IMR-90 (cell line): ENCODE results near the gene DEPDC5. TPM values are rescaled to one million over a fixed set of nuclear protein-coding genes. Genes with fewer than 3 reads are reported as not detected.

Experiments
- ATAC-seq: fragments of 200-7000 bp; cut with Tn5 transposase; 2 replicates; pipeline ENCODE4 v1.9.1; 2020; ENCODE audit warnings: low read depth, mild to moderate bottlenecking, moderate library complexity
- BruUV-seq: library from RNA; stranded (reverse); fragments of 400-500 nt; replicated peaks from 2 replicates; lab custom pipeline; 2021; lab: Mats Ljungman, UMichigan
- CTCF ChIA-PET: fragments of 300-600 bp; formaldehyde crosslinking; extraction: SDS; loops from one replicate; lab custom pipeline; 2021; ENCODE audit warnings: antibody characterized with exemption; lab: Yijun Ruan, JAX
- POLR2A ChIA-PET: fragments of 300-600 bp; sonication (Branson Sonifier 250); formaldehyde crosslinking; loops from one replicate; lab custom pipeline; 2022; ENCODE audit warnings: antibody characterized with exemption; ENCODE audit not compliant: unreplicated experiment; lab: Charles Lee
- DNase-seq: peaks from one replicate; pipeline ENCODE4 v3.0.0; 2013
- H2AFZ ChIP-seq: replicated peaks from 2 replicates; pipeline ENCODE3; 2013; ENCODE audit warnings: low read length, mild to moderate bottlenecking; ENCODE audit not compliant: poor library complexity
- H2AK5ac ChIP-seq: 2 replicates; pipeline ENCODE4 v1.6.1; 2013; ENCODE audit warnings: low read depth, low read length, inconsistent platforms
- H2AK9ac ChIP-seq: replicated peaks from 2 replicates; pipeline ENCODE3; 2013; ENCODE audit warnings: mild to moderate bottlenecking, low read depth, low read length, moderate library complexity; ENCODE audit not compliant: poor library complexity
- H2BK120ac ChIP-seq: 2 replicates; pipeline ENCODE4 v1.6.1; 2013; ENCODE audit warnings: low read depth, low read length, inconsistent platforms
- H2BK15ac ChIP-seq: 3 replicates; pipeline ENCODE4 v1.6.1; 2013; ENCODE audit warnings: low read depth, low read length, inconsistent platforms
- H2BK20ac ChIP-seq: 2 replicates; pipeline ENCODE4 v1.6.1; 2013; ENCODE audit warnings: low read depth, mild to moderate bottlenecking, inconsistent platforms, low read length, moderate library complexity
- H2BK5ac ChIP-seq: 2 replicates; pipeline ENCODE4 v1.6.1; 2013; ENCODE audit warnings: mild to moderate bottlenecking, low read depth, low read length, inconsistent platforms; ENCODE audit not compliant: poor library complexity, severe bottlenecking
- H3K14ac ChIP-seq: replicated peaks from 2 replicates; pipeline ENCODE4 v1.6.1; 2013; ENCODE audit warnings: low read depth, low read length, inconsistent platforms
- H3K18ac ChIP-seq: 2 replicates; pipeline ENCODE4 v1.6.1; 2013; ENCODE audit warnings: low read depth, low read length, control low read depth
- H3K23ac ChIP-seq: 2 replicates; pipeline ENCODE4 v1.6.1; 2013; ENCODE audit warnings: low read depth, low read length, inconsistent platforms
- H3K27ac ChIP-seq: 2 replicates; pipeline ENCODE4 v1.5.1; 2013; ENCODE audit warnings: mild to moderate bottlenecking, control low read depth, low read length; ENCODE audit not compliant: insufficient read depth
- H3K27me3 ChIP-seq: 2 replicates; pipeline ENCODE4 v1.6.1; 2013; ENCODE audit warnings: low read length; ENCODE audit not compliant: control insufficient read depth, insufficient read depth
- H3K36me3 ChIP-seq: 2 replicates; pipeline ENCODE4 v1.6.1; 2013; ENCODE audit warnings: low read length, mixed read lengths; ENCODE audit not compliant: control insufficient read depth, insufficient read depth
- H3K4ac ChIP-seq: 2 replicates; pipeline ENCODE4 v1.6.1; 2013; ENCODE audit warnings: low read depth, low read length, inconsistent platforms
- H3K4me1 ChIP-seq: 2 replicates; pipeline ENCODE4 v1.6.1; 2013; ENCODE audit warnings: low read length, mixed read lengths; ENCODE audit not compliant: control insufficient read depth, insufficient read depth
- H3K4me2 ChIP-seq: 2 replicates; pipeline ENCODE4 v1.6.1; 2013; ENCODE audit warnings: low read depth, mild to moderate bottlenecking, control low read depth, low read length, moderate library complexity
- H3K4me3 ChIP-seq: 2 replicates; pipeline ENCODE4 v1.5.1; 2013; ENCODE audit warnings: low read depth, mild to moderate bottlenecking, control low read depth, low read length, moderate library complexity; ENCODE audit not compliant: insufficient read depth
- H3K56ac ChIP-seq: 2 replicates; pipeline ENCODE4 v1.6.1; 2013; ENCODE audit warnings: low read length, inconsistent platforms; ENCODE audit not compliant: insufficient read depth; ENCODE audit errors: extremely low read depth
- H3K79me1 ChIP-seq, 2 experiments: 2 replicates each; pipeline ENCODE4 v1.6.1; 2013; ENCODE audit warnings: low read length in 2 of 2, inconsistent platforms in 1 of 2, low read depth in 1 of 2
- H3K9ac ChIP-seq: 2 replicates; pipeline ENCODE4 v1.6.1; 2013; ENCODE audit warnings: low read depth, low read length, control low read depth
- H3K9me1 ChIP-seq: 2 replicates; pipeline ENCODE4 v1.6.1; 2013; ENCODE audit warnings: low read length, inconsistent platforms; ENCODE audit not compliant: insufficient read depth
- H3K9me3 ChIP-seq: 2 replicates; pipeline ENCODE4 v1.6.1; 2013; ENCODE audit warnings: low read length; ENCODE audit not compliant: control insufficient read depth, insufficient read depth
- H4K20me1 ChIP-seq: 2 replicates; pipeline ENCODE4 v1.6.1; 2013; ENCODE audit warnings: low read length, inconsistent platforms; ENCODE audit not compliant: insufficient read depth
- H4K5ac ChIP-seq: 2 replicates; pipeline ENCODE4 v1.6.1; 2013; ENCODE audit warnings: mild to moderate bottlenecking, low read depth, low read length, control low read depth
- H4K8ac ChIP-seq, 2 experiments: 2 replicates each; pipeline ENCODE4 v1.6.1; 2013; ENCODE audit warnings: low read depth in 2 of 2, low read length in 2 of 2, control low read depth in 1 of 2, inconsistent platforms in 1 of 2
- H4K91ac ChIP-seq: 2 replicates; pipeline ENCODE4 v1.6.1; 2013; ENCODE audit warnings: low read depth, low read length, inconsistent platforms; ENCODE audit not compliant: insufficient read depth
- CEBPB ChIP-seq: IDR thresholded peaks from 2 replicates; pipeline ENCODE4 v1.6.1; 2012; ENCODE audit warnings: low read depth, low read length, improper control_type of control experiment
- CTCF ChIP-seq: conservative IDR thresholded peaks from 2 replicates; pipeline ENCODE4 v1.5.1; 2012; ENCODE audit warnings: mild to moderate bottlenecking, low read depth, low read length, improper control_type of control experiment
- ELK1 ChIP-seq: fragments of 150-350 bp; IDR thresholded peaks from 2 replicates; pipeline ENCODE4 v1.6.1; 2016; ENCODE audit warnings: low read depth, mild to moderate bottlenecking, low read length, moderate library complexity, borderline replicate concordance
- FOS ChIP-seq: fragments of 150-350 bp; IDR thresholded peaks from 2 replicates; pipeline ENCODE4 v1.6.1; 2016; ENCODE audit warnings: low read depth, low read length
- MAFK ChIP-seq: IDR thresholded peaks from 2 replicates; pipeline ENCODE4 v1.6.1; 2012; ENCODE audit warnings: low read depth, low read length, improper control_type of control experiment
- MAZ ChIP-seq: IDR thresholded peaks from 2 replicates; pipeline ENCODE4 v1.6.1; 2012; ENCODE audit warnings: low read depth, mild to moderate bottlenecking, low read length, improper control_type of control experiment, moderate library complexity, borderline replicate concordance
- MXI1 ChIP-seq: IDR thresholded peaks from 2 replicates; pipeline ENCODE4 v1.6.1; 2012; ENCODE audit warnings: low read depth, mild to moderate bottlenecking, low read length, moderate library complexity, borderline replicate concordance
- NFE2L2 ChIP-seq: fragments of 150-350 bp; IDR thresholded peaks from 2 replicates; pipeline ENCODE4 v1.6.1; 2016; ENCODE audit warnings: low read depth, mild to moderate bottlenecking, low read length
- RFX5 ChIP-seq: IDR thresholded peaks from 2 replicates; pipeline ENCODE4 v1.8.0; 2012; ENCODE audit warnings: low read depth, mild to moderate bottlenecking, low read length, moderate library complexity
- SMC3 ChIP-seq: fragments of 150-350 bp; IDR thresholded peaks from 2 replicates; pipeline ENCODE4 v1.6.1; 2016; ENCODE audit warnings: low read depth, mild to moderate bottlenecking, antibody characterized with exemption, low read length, moderate library complexity
- USF2 ChIP-seq: fragments of 150-350 bp; IDR thresholded peaks from 2 replicates; pipeline ENCODE4 v1.6.1; 2017; ENCODE audit warnings: mild to moderate bottlenecking, antibody characterized with exemption, low read length, low read depth
- WGBS, 2 experiments: methylation state at CpG; one replicate each; pipeline versions ENCODE4 v1.1.5 to v1.1.7; 2013; ENCODE audit warnings: missing lambda C conversion rate in 2 of 2; ENCODE audit not compliant: insufficient read length in 1 of 2; ENCODE audit errors: extremely low coverage in 2 of 2; 5-methylcytosine and 5-hydroxymethylcytosine counted together
- dilution Hi-C: fragments of 300-500 bp; cut with HindIII; formaldehyde crosslinking; loops from one replicate; pipeline ENCODE4 v1.14.3; 2018; ENCODE audit warnings: low sequenced_read_pairs; ENCODE audit not compliant: unreplicated experiment
- in situ Hi-C: fragments of 300-500 bp; cut with MboI; formaldehyde crosslinking; loops from 3 replicates; pipeline ENCODE4 v1.14.3; 2019; ENCODE audit warnings: low sequenced_read_pairs, inconsistent platforms, mixed read lengths
- intact Hi-C: fragments of 100-400 bp; cut with micrococcal nuclease; formaldehyde crosslinking; loops from 2 replicates; pipeline ENCODE4 v1.10.0; 2022
- polyA plus RNA-seq, 3 experiments: library from polyadenylated mRNA; depleted of rRNA; stranded (reverse); fragments of >200 nt; gene quantifications; 2 replicates each; pipeline ENCODE4 v1.2.3, GENCODE V29; 2012; ENCODE audit warnings: low replicate concordance in 1 of 3
- total RNA-seq: library from RNA; depleted of rRNA; stranded (reverse); fragments of >200 nt; gene quantifications from 2 replicates; pipeline ENCODE4 v1.2.3, GENCODE V29; 2012

DEPDC5 gene
- total and polyA plus RNA-seq, 2 of the 4 experiments (the other 2 are of a cell fraction), result 6.6 to 12.9 TPM

GRCh38 chr22:31830721-31831070 is 76.9 kb downstream of the DEPDC5 start:
- H2AFZ ChIP-seq, result no peak overlapping the region
- intact Hi-C loops (no loop called here), dilution Hi-C loops (no loop called here), in situ Hi-C loops (no loop called here)
- H3K27me3 ChIP-seq, result no peaks in the 10 kb centered on the region; the same call in 1 of the 2 replicates
- H3K18ac ChIP-seq, result no peak overlapping the region
- no peaks in the 10 kb centered on the region for H3K9me3 ChIP-seq
- no peak overlapping the region for H3K4ac ChIP-seq
- no peak for DNase-seq
- no peak overlapping the region for H3K4me2 ChIP-seq
- no peak overlapping the region for H3K56ac ChIP-seq
- H3K4me3 ChIP-seq, result no peak overlapping the region
- POLR2A ChIA-PET, result interaction anchor here (0.6 kb wide), 1 partner anchor 710 kb away, joined by 3 read pairs; no protein-coding TSS in a partner anchor
- H3K36me3 ChIP-seq, result peaks cover 17% of the 10 kb centered on the region
- H3K9me1 ChIP-seq, result peaks cover 9% of the 10 kb centered on the region; the same call in 1 of the 2 replicates
- no peak overlapping the region for H2AK9ac ChIP-seq
- H2BK15ac ChIP-seq, result no peak overlapping the region; the same call in 2 of the 3 replicates
- H4K5ac ChIP-seq, result no peak overlapping the region
- CTCF ChIA-PET, result interaction anchor here (0.5 to 0.9 kb wide), 4 partner anchors 12 to 663 kb away, joined by 3 to 4 read pairs (median 3); no protein-coding TSS in a partner anchor
- no TSS peak for BruUV-seq
- no peak overlapping the region for H3K23ac ChIP-seq
- no peak overlapping the region for H4K91ac ChIP-seq
- no peak overlapping the region for H3K9ac ChIP-seq
- peaks cover 11% of the 10 kb centered on the region; the same call in 1 of the 2 replicates for H4K20me1 ChIP-seq
- no peak overlapping the region for H3K14ac ChIP-seq
- no peak for TF ChIP-seq ELK1
- TF ChIP-seq MXI1, result no peak
- no peak for TF ChIP-seq SMC3
- no peak for TF ChIP-seq RFX5
- TF ChIP-seq CTCF, result no peak
- no peak for TF ChIP-seq CEBPB
- no peak for TF ChIP-seq MAFK
- no peak for TF ChIP-seq MAZ
- TF ChIP-seq FOS, result no peak
- no peak for TF ChIP-seq USF2
- TF ChIP-seq NFE2L2, result no peak
- H3K4me1 ChIP-seq, result peaks cover 8% of the 10 kb centered on the region
- no peak overlapping the region for H3K27ac ChIP-seq
- H2BK5ac ChIP-seq, result no peak overlapping the region
- no CpG with 5 or more reads among the region's 1 CpG for whole genome bisulfite sequencing, 2 experiments
- 0 out of 4 replicates have a peak overlapping the region, but pooled peaks of 1 of the 2 experiments have one; percentile 28 for H4K8ac ChIP-seq
- no peak overlapping the region for H2BK120ac ChIP-seq
- no peak overlapping the region for H2BK20ac ChIP-seq
- no peak for ATAC-seq
- H2AK5ac ChIP-seq, result no peak overlapping the region
- H3K79me1 ChIP-seq, result no peaks in the 10 kb centered on the region
